Upper lobe of left lung (tissue), 6 donors: Measurements from ENCODE around the gene ARAP3. TPM values are rescaled to one million over a fixed set of nuclear protein-coding genes. Genes with fewer than 3 reads are reported as not detected.
A peak's percentile ranks its signal among the peaks of the same experiment; 100 is the strongest.

Experiments
- ATAC-seq, 2 donors: fragments of 200-7000 bp; cut with Tn5 transposase; one replicate each; pipeline ENCODE4 v1.9.1; 2022; ENCODE audit warnings: mild to moderate bottlenecking in 2 of 2, moderate library complexity in 2 of 2; ENCODE audit not compliant: low FRiP score in 2 of 2
- DNase-seq, 2 donors: peaks; one replicate each; pipeline ENCODE4 v3.0.0-alpha.2; 2019 to 2020
- H3K27ac ChIP-seq, 4 donors: fragments of 200-600 bp; sonication (generic); one replicate each; pipeline ENCODE4 v1.5.1; 2016 to 2019
- H3K27me3 ChIP-seq, 4 donors: fragments of 200-600 bp; sonication (generic); one replicate each; pipeline ENCODE4 v1.5.1; 2017 to 2019
- H3K36me3 ChIP-seq, 4 donors: fragments of 200-600 bp; sonication (generic); one replicate each; pipeline ENCODE4 v1.5.1; 2016 to 2019
- H3K4me1 ChIP-seq, 4 donors: fragments of 200-600 bp; sonication (generic); one replicate each; pipeline ENCODE4 v1.5.1; 2018 to 2019
- H3K4me3 ChIP-seq, 4 donors: fragments of 200-600 bp; sonication (generic); one replicate each; pipeline ENCODE4 v1.5.1; 2017 to 2019; ENCODE audit warnings: mild to moderate bottlenecking in 2 of 4, moderate library complexity in 1 of 4
- H3K9me3 ChIP-seq, 4 donors: fragments of 200-600 bp; sonication (generic); one replicate each; pipeline ENCODE4 v1.5.1; 2018 to 2019
- CTCF ChIP-seq, 6 experiments: fragments of 450-650 bp in 4 of 6; fragments of 200-600 bp in 2 of 6; sonication (generic) in 2 of 6; IDR thresholded peaks; one replicate each; pipeline ENCODE4 v1.5.1; 2016 to 2019; ENCODE audit warnings: antibody characterized with exemption in 6 of 6
- EP300 ChIP-seq, 4 donors: sonication (generic); formaldehyde crosslinking; IDR thresholded peaks; one replicate each; pipeline ENCODE4 v1.5.1; 2017; ENCODE audit warnings: antibody characterized with exemption in 4 of 4, control low read depth in 2 of 4
- POLR2A ChIP-seq, 4 donors: fragments of 450-650 bp; IDR thresholded peaks; one replicate each; pipeline ENCODE4 v1.5.1; 2016 to 2017; ENCODE audit warnings: antibody characterized with exemption in 4 of 4, mild to moderate bottlenecking in 2 of 4
- POLR2AphosphoS5 ChIP-seq, 2 donors: sonication (generic); formaldehyde crosslinking; IDR thresholded peaks; one replicate each; pipeline ENCODE4 v1.5.1; 2017; ENCODE audit warnings: antibody characterized with exemption in 2 of 2
- WGBS, 2 donors: methylation state at CpG; one replicate each; pipeline ENCODE4 v1.1.5; 2017 to 2018; 5-methylcytosine and 5-hydroxymethylcytosine counted together
- total RNA-seq, 6 donors: library from RNA; depleted of rRNA in 4 of 6; stranded (reverse); fragments of >200 nt in 4 of 6; gene quantifications; one replicate each; pipeline versions ENCODE4 v1.1.0 to v1.2.1, GENCODE V29; 2016 to 2021
- donor health status: DM: no; HTN: no; CAD: no; lungs with moderate emphysema.
- donor health status: DM: no; HTN: yes; CAD: no; lungs with severe emphysema.

The ARAP3 gene
- total RNA-seq, 6 donors from 2014 or later: 10.1 to 43.0 (median 27.7) TPM

- Histone ChIP-seq H3K4me3 (peak overlapping the region in 1 of 4 donors; percentile 59), H3K27ac (no peak overlapping the region), H3K9me3 (no peaks in the 10 kb centered on the region), H3K36me3 (no peaks in the 10 kb centered on the region), H3K4me1 (peaks cover 15 to 21% (median 18%) of the 10 kb centered on the region in 4 donors), H3K27me3 (peaks cover 0 to 6% (median 2%) of the 10 kb centered on the region in 4 donors)
- no peak for DNase-seq
- ATAC-seq: no peak
- WGBS, 2 donors: 31 to 35% methylated on average over 15 to 16 of the region's 16 CpGs
- TF ChIP-seq POLR2A (IDR thresholded peaks at IDR 0.05) (no peak), EP300 (IDR thresholded peaks at IDR 0.05) (no peak), POLR2AphosphoS5 (IDR thresholded peaks at IDR 0.05) (no peak), CTCF (IDR thresholded peaks at IDR 0.05) (no peak)
Measured at GRCh38 chr5:141701360-141702119, 19.5 kb upstream of the ARAP3 start.

GRCh38 chr5:141697586-141697985, 15.6 kb upstream of the ARAP3 start:
- Histone ChIP-seq H3K27me3 (peaks cover 0 to 6% (median 0%) of the 10 kb centered on the region in 4 donors), H3K4me3 (no peak overlapping the region), H3K9me3 (no peaks in the 10 kb centered on the region), H3K36me3 (no peaks in the 10 kb centered on the region), H3K4me1 (peaks cover 9 to 12% (median 11%) of the 10 kb centered on the region in 4 donors), H3K27ac (no peak overlapping the region)
- ATAC-seq (no peak), DNase-seq (no peak)
- 93 to 95% methylated on average over 3 of the region's 3 CpGs for WGBS, 2 donors
- TF ChIP-seq POLR2A (IDR thresholded peaks at IDR 0.05): no peak
- no peak for TF ChIP-seq POLR2AphosphoS5 (IDR thresholded peaks at IDR 0.05)
- no peak for TF ChIP-seq EP300 (IDR thresholded peaks at IDR 0.05)
- TF ChIP-seq CTCF (IDR thresholded peaks at IDR 0.05): no peak

GRCh38 chr5:141696431-141696830, 14.4 kb upstream of the ARAP3 start:
- no peaks in the 10 kb centered on the region for H3K9me3 ChIP-seq
- no peak for TF ChIP-seq POLR2AphosphoS5 (IDR thresholded peaks at IDR 0.05)
- no peak for TF ChIP-seq CTCF (IDR thresholded peaks at IDR 0.05)
- TF ChIP-seq EP300 (IDR thresholded peaks at IDR 0.05): no peak
- TF ChIP-seq POLR2A (IDR thresholded peaks at IDR 0.05): no peak
- no peak for DNase-seq
- 100% methylated on average over 2 of the region's 2 CpGs; no CpG with 5 or more reads in 1 of the 2 donors for WGBS, 2 donors
- peaks cover 0 to 6% (median 0%) of the 10 kb centered on the region in 4 donors for H3K27me3 ChIP-seq
- no peak for ATAC-seq
- no peak overlapping the region for H3K4me3 ChIP-seq
- no peaks in the 10 kb centered on the region for H3K36me3 ChIP-seq
- H3K27ac ChIP-seq: no peak overlapping the region
- H3K4me1 ChIP-seq: peaks cover 7 to 12% (median 9%) of the 10 kb centered on the region in 4 donors

GRCh38 chr5:141695627-141696215, 13.7 kb upstream of the ARAP3 start:
- Histone ChIP-seq H3K27me3 (peaks cover 0 to 2% (median 0%) of the 10 kb centered on the region in 4 donors), H3K27ac (peak overlapping the region in 1 of 4 donors; percentile 4), H3K9me3 (no peaks in the 10 kb centered on the region), H3K36me3 (no peaks in the 10 kb centered on the region), H3K4me1 (peaks cover 6 to 12% (median 9%) of the 10 kb centered on the region in 4 donors), H3K4me3 (no peak overlapping the region)
- DNase-seq: peak in 1 of 2 donors; percentile 75
- no peak for ATAC-seq
- 46 to 56% methylated on average over 11 of the region's 11 CpGs for WGBS, 2 donors
- TF ChIP-seq POLR2A (IDR thresholded peaks at IDR 0.05): no peak
- no peak for TF ChIP-seq EP300 (IDR thresholded peaks at IDR 0.05)
- no peak for TF ChIP-seq POLR2AphosphoS5 (IDR thresholded peaks at IDR 0.05)
- no peak for TF ChIP-seq CTCF (IDR thresholded peaks at IDR 0.05)
